Measurements from ENCODE around the gene RAB17. TPM values are rescaled to one million over a fixed set of nuclear protein-coding genes. Genes with fewer than 3 reads are reported as not detected.

The RAB17 gene
- total RNA-seq, 2 experiments from 2014 or later: not detected

- ChIA-PET POLR2A (no interaction called here), CTCF (no interaction called here)
- no peaks in the 10 kb centered on the region for H3K36me3 Mint-ChIP-seq (ENCODE audit: low read depth)
- H3K27ac Mint-ChIP-seq: no peak overlapping the region
- DNase-seq: no peak
- peaks cover 3% of the 10 kb centered on the region for H3K27me3 Mint-ChIP-seq
- no peak overlapping the region for H3K4me3 Mint-ChIP-seq
- H3K4me1 Mint-ChIP-seq: peaks cover 10% of the 10 kb centered on the region
- H3K9me3 Mint-ChIP-seq: peaks cover 7% of the 10 kb centered on the region
Observed at GRCh38 chr2:237552908-237553307, 37.6 kb downstream of the RAB17 start.

GRCh38 chr2:237551071-237551574 is 39.4 kb downstream of the RAB17 start:
- Mint-ChIP-seq H3K9me3 (peaks cover 4% of the 10 kb centered on the region), H3K4me1 (no peaks in the 10 kb centered on the region), H3K36me3 (ENCODE audit: low read depth) (no peaks in the 10 kb centered on the region), H3K27ac (no peak overlapping the region), H3K4me3 (no peak overlapping the region), H3K27me3 (peaks cover 3% of the 10 kb centered on the region)
- DNase-seq: no peak
- POLR2A ChIA-PET: no interaction called here
- CTCF ChIA-PET: interaction anchor here (0.6 to 1.4 kb wide), 3 partner anchors 8 to 141 kb away, joined by 3 read pairs; no protein-coding TSS in a partner anchor

- no peaks in the 10 kb centered on the region for H3K9me3 Mint-ChIP-seq
- H3K36me3 Mint-ChIP-seq (ENCODE audit: low read depth): no peaks in the 10 kb centered on the region
- ChIA-PET CTCF (interaction anchor here (0.8 to 1.0 kb wide), 2 partner anchors 16 to 22 kb away, joined by 3 read pairs; no protein-coding TSS in a partner anchor), POLR2A (interaction anchor here (0.5 kb wide), 1 partner anchor 289 kb away, joined by 4 read pairs; no protein-coding TSS in a partner anchor)
- no peaks in the 10 kb centered on the region for H3K4me1 Mint-ChIP-seq
- H3K27me3 Mint-ChIP-seq: peaks cover 3% of the 10 kb centered on the region
- DNase-seq: no peak
- no peak overlapping the region for H3K27ac Mint-ChIP-seq
- H3K4me3 Mint-ChIP-seq: no peak overlapping the region
Observed at GRCh38 chr2:237549643-237550415, 40.7 kb downstream of the RAB17 start.

- POLR2A ChIA-PET: interaction anchor here (0.5 kb wide), 1 partner anchor 289 kb away, joined by 4 read pairs; no protein-coding TSS in a partner anchor
Observed at GRCh38 chr2:237549216-237549615, 41.3 kb downstream of the RAB17 start.

GRCh38 chr2:237547841-237548416 is 42.6 kb downstream of the RAB17 start:
- Mint-ChIP-seq H3K27me3 (peaks cover 3% of the 10 kb centered on the region), H3K4me1 (no peaks in the 10 kb centered on the region), H3K27ac (no peak overlapping the region), H3K4me3 (no peak overlapping the region), H3K36me3 (ENCODE audit: low read depth) (no peaks in the 10 kb centered on the region), H3K9me3 (no peaks in the 10 kb centered on the region)
- DNase-seq: no peak
- ChIA-PET CTCF (no interaction called here), POLR2A (no interaction called here)

More at GRCh38 chr2:237549216-237549615, 41.3 kb downstream of the RAB17 start:
- no peak overlapping the region for H3K4me3 Mint-ChIP-seq
- H3K27ac Mint-ChIP-seq: no peak overlapping the region
- no peak for DNase-seq
- H3K4me1 Mint-ChIP-seq: no peaks in the 10 kb centered on the region
- no peaks in the 10 kb centered on the region for H3K36me3 Mint-ChIP-seq (ENCODE audit: low read depth)
- no peaks in the 10 kb centered on the region for H3K9me3 Mint-ChIP-seq
- H3K27me3 Mint-ChIP-seq: peaks cover 3% of the 10 kb centered on the region
- CTCF ChIA-PET: interaction anchor here (0.8 kb wide), 1 partner anchor 16 kb away, joined by 3 read pairs; no protein-coding TSS in a partner anchor

- H3K27ac Mint-ChIP-seq: no peak overlapping the region
- DNase-seq: no peak
- H3K27me3 Mint-ChIP-seq: peaks cover 3% of the 10 kb centered on the region
- H3K36me3 Mint-ChIP-seq (ENCODE audit: low read depth): no peaks in the 10 kb centered on the region
- H3K4me1 Mint-ChIP-seq: no peaks in the 10 kb centered on the region
- ChIA-PET CTCF (no interaction called here), POLR2A (no interaction called here)
- no peak overlapping the region for H3K4me3 Mint-ChIP-seq
- H3K9me3 Mint-ChIP-seq: no peaks in the 10 kb centered on the region
Observed at GRCh38 chr2:237546876-237547395, 43.6 kb downstream of the RAB17 start.

GRCh38 chr2:237546040-237546875 is 44.3 kb downstream of the RAB17 start:
- DNase-seq: no peak
- no peaks in the 10 kb centered on the region for H3K36me3 Mint-ChIP-seq (ENCODE audit: low read depth)
- peaks cover 3% of the 10 kb centered on the region for H3K27me3 Mint-ChIP-seq
- ChIA-PET POLR2A (no interaction called here), CTCF (interaction anchor here (1.0 to 1.6 kb wide), 2 partner anchors 16 to 26 kb away, joined by 3 read pairs; no protein-coding TSS in a partner anchor)
- H3K27ac Mint-ChIP-seq: no peak overlapping the region
- H3K4me3 Mint-ChIP-seq: no peak overlapping the region
- H3K9me3 Mint-ChIP-seq: no peaks in the 10 kb centered on the region
- no peaks in the 10 kb centered on the region for H3K4me1 Mint-ChIP-seq

- H3K27ac Mint-ChIP-seq: no peak overlapping the region
- DNase-seq: no peak
- no peak overlapping the region for H3K4me3 Mint-ChIP-seq
- H3K36me3 Mint-ChIP-seq (ENCODE audit: low read depth): no peaks in the 10 kb centered on the region
- no peaks in the 10 kb centered on the region for H3K4me1 Mint-ChIP-seq
- POLR2A ChIA-PET: no interaction called here
- H3K27me3 Mint-ChIP-seq: no peaks in the 10 kb centered on the region
- CTCF ChIA-PET: no interaction called here
- no peaks in the 10 kb centered on the region for H3K9me3 Mint-ChIP-seq
Observed at GRCh38 chr2:237542001-237542704, 48.4 kb downstream of the RAB17 start.

GRCh38 chr2:237541243-237541642 is 49.3 kb downstream of the RAB17 start:
- H3K4me1 Mint-ChIP-seq: no peaks in the 10 kb centered on the region
- no peak overlapping the region for H3K27ac Mint-ChIP-seq
- H3K9me3 Mint-ChIP-seq: no peaks in the 10 kb centered on the region
- no peak for DNase-seq
- CTCF ChIA-PET: interaction anchor here (1.7 kb wide), 1 partner anchor 29 kb away, joined by 6 read pairs; no protein-coding TSS in a partner anchor
- no peak overlapping the region for H3K4me3 Mint-ChIP-seq
- no peaks in the 10 kb centered on the region for H3K27me3 Mint-ChIP-seq
- no peaks in the 10 kb centered on the region for H3K36me3 Mint-ChIP-seq (ENCODE audit: low read depth)
- POLR2A ChIA-PET: no interaction called here

GRCh38 chr2:237540823-237541222 is 49.7 kb downstream of the RAB17 start:
- no peaks in the 10 kb centered on the region for H3K27me3 Mint-ChIP-seq
- CTCF ChIA-PET: interaction anchor here (1.7 kb wide), 1 partner anchor 29 kb away, joined by 6 read pairs; no protein-coding TSS in a partner anchor
- no peaks in the 10 kb centered on the region for H3K9me3 Mint-ChIP-seq
- no peak overlapping the region for H3K4me3 Mint-ChIP-seq
- no peaks in the 10 kb centered on the region for H3K36me3 Mint-ChIP-seq (ENCODE audit: low read depth)
- H3K4me1 Mint-ChIP-seq: no peaks in the 10 kb centered on the region
- POLR2A ChIA-PET: no interaction called here
- no peak overlapping the region for H3K27ac Mint-ChIP-seq
- no peak for DNase-seq

- no peak for DNase-seq
- Mint-ChIP-seq H3K4me3 (no peak overlapping the region), H3K4me1 (no peaks in the 10 kb centered on the region), H3K27me3 (no peaks in the 10 kb centered on the region), H3K9me3 (no peaks in the 10 kb centered on the region), H3K36me3 (ENCODE audit: low read depth) (no peaks in the 10 kb centered on the region), H3K27ac (no peak overlapping the region)
- ChIA-PET POLR2A (interaction anchor here (0.6 kb wide), 1 partner anchor 1705 kb away, joined by 3 read pairs; no protein-coding TSS in a partner anchor), CTCF (interaction anchor here (1.7 kb wide), 1 partner anchor 28 kb away, joined by 6 read pairs; no protein-coding TSS in a partner anchor)
Observed at GRCh38 chr2:237540223-237540775, 50.2 kb downstream of the RAB17 start.
